Pons (tissue), 1 donor: ENCODE measurements around the gene TDRD15.
A peak's percentile ranks its signal among the peaks of the same experiment; 100 is the strongest.
"Not testable (repeated sequence)": the region's sequence is repeated elsewhere in the genome, so short reads cannot be mapped to it uniquely, and the experiment has no call there.

Source experiments
- DNase-seq: peaks from one replicate; pipeline ENCODE4 v3.0.0-alpha.2; 2016; ENCODE audit warnings: low spot score

Gene TDRD15

GRCh38 chr2:21146638-21147037 lies 22.9 kb downstream of the TDRD15 start:
- no peak for DNase-seq

DNA sequence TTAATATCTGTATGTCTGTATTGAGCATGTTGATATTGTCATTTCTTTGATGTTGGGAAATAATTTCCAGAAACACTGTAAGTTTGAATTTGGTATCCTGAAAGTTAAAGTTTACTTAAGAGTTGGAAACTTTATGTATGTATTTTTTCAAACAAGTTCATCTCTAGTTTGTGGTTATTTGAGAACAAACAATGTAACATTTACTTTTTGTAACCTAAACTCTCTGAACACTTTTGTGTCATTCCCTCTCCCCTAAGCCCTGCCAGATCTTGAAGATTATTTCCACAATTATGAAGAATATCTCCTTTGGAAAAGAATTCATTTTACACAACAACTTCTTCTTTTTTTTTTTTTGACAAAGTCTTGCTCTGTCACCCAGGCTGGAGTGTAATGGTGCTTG lies 24.9 kb downstream of the TDRD15 start:
- DNase-seq = no peak

GRCh38 chr2:21151234-21151633 lies 27.5 kb downstream of the TDRD15 start:
- not testable (repeated sequence) for DNase-seq

DNA sequence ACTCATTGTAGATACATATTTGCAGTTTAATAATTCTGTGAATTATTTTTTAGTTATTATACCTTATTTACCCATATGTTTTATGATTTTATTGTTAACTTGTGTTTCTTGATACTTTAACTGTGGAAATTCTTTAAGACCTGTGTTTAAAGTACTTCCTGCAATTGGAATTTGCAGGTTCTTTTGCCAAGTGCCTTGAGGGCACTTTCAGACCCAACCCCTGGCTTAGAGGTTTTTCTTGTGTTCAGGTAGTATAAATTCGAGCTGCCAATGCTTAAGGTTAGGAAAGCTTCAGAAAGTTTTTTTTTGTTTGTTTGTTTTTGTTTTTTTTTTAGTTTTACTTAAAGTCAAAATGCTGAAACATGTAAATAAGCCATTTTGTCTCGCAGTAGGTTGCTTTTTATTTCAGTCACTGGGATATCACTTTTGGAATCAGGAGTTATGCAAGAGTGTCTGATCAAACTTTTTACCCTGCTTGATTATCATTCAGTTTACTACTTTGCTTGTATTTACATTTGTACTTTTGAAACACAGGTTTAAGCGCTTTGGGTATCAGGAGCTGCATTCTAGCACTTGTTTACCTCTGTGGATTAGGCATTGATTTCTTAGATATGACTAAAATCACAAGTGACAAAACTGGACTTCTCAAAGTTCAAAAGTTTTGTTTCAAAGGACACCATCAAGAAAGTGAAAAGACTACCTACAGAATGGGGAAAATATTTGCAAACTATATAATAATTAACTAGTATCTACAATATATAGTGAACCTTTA lies 31.8 kb downstream of the TDRD15 start:
- DNase-seq = no peak

DNA sequence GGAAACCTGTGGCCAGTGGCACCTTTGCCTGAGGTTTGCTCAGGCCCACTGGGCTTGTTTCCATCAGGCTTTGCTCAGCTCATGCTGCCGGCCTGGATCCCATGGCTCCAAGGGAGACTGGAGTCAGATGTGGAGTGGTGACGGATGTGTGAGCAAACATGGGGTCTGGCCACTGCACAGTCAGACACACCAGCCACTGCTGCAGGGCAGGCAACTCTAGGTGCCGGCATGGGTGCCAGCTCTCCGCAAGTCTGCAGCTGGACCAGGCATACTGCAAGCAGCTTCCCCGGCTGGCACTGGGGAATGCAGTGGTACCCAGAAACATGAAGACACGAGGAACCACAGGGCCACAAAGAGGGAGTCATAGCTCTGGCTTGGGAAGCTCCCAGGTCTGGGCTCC lies 37.4 kb downstream of the TDRD15 start:
- DNase-seq = no peak

DNA sequence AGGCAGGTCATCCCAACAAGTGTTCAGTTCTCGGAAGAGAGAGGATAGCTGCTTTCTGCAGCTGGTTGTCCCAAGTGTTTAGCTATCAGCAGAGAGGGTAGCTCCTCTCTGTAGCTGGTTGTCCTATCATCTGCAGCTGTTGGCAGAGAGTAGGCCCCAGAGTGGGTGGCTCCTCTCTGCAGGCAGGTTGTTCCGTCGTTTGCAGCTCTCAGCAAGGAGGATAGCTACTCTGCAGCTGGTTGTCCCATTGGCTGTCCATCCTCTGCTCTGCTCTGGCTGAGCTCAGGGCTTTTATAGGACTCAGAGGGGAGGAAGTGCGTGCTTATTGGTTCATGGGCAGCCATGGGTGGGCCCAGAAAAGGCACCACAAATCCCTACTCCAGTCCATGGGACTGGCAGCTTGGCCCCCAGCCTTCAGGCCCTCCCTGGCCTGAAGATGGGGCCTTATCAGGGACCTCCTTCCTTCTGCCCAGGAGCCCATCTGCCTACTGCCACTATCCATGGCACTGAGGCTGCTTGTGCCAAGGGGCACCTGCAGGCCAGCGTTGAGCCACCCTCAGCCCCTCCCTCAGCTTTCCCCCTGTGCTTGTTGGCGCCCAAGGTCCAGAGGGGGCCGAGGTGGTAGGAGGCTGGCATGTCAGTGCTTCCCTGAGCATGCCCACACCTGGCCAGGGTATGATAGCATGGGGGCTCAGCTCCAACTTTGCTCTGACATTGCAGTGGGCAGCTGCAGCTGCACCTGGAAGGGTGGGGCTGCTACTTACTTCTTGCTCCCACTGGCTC lies 38.3 kb downstream of the TDRD15 start:
- no peak for DNase-seq

DNA sequence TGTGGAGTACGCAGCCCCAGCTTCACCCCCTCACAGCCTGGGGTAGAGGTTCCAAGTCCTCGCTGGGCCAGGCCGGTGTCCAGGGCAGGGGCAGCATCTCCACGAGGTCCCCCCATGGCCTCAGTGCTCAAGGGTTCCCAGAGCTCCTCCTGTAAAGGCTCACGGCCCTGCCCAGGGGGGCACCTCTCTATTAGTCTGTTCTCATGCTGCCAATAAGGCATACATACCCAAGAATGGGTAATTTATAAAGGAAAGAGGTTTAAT lies 38.8 kb downstream of the TDRD15 start:
- DNase-seq = no peak

DNA sequence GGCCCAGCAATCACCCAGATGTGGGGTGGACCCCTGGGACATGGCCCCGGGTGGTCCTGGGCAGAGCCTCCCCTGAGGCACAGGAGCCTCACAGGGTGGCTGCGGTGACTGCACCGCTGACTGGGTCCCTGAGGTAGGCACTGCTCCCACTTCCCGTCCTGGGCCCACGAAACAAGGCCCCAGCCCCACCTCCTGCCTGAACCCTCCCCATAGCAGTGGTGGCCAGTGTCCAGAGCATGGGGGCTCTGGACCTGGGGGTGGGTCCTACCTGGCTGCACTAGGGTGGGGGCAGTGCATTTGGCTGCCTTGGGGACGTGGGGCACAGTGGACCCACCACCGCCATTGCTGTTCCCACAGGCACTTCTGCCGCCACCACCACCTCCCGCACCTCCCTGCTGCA lies 39.4 kb downstream of the TDRD15 start:
- no peak for DNase-seq

GRCh38 chr2:21165350-21165749 lies 41.6 kb downstream of the TDRD15 start:
- DNase-seq = no peak

- peak; percentile 85 for DNase-seq
These were observed 52.3 kb downstream of the TDRD15 start for GRCh38 chr2:21175895-21176646.

GRCh38 chr2:21181957-21182356 lies 58.2 kb downstream of the TDRD15 start:
- no peak for DNase-seq

DNA sequence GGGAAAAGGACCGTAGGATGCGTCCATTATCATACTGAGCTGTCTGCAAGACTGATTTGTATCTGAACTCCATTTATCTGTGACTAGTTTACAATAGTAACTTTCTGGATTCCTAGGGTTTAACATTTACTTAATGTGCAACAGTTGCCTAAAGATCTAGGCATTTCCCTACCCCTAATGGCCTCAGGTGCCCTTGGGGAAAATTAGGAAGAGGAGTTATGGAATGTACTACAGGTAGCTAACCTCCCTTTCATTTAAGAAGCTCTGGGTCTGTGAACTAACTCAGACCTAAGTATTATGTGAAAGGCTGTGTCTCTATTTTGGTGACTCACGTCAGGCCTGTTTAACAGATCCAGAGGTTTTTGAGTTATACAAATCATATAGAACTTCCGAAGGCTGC lies 59.5 kb downstream of the TDRD15 start:
- no peak for DNase-seq

DNA sequence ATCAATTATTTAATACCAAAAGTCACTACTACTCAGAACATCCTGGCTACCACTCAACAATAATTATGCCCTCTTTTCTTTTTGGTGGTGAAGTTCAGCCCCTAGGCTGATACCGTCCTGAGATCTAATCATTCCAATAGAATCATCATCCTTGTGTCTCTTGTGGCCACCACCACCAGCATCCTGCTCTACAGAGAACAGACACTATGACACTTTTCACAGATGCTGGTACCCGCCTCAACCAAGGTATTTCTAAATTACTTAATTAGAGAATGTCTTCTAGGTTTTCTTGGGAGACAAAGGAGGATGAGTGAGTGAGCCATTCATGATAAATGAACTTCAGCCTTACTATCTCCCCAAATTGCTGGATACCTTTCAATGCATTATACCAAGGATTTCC lies 60.0 kb downstream of the TDRD15 start:
- DNase-seq = no peak

GRCh38 chr2:21191535-21191934 lies 67.8 kb downstream of the TDRD15 start:
- DNase-seq = no peak
